ENCODE data around the gene PRPF18.
"Not testable (repeated sequence)": the region's sequence is repeated elsewhere in the genome, so short reads cannot be mapped to it uniquely, and the experiment has no call there.

PRPF18 gene, protein sequence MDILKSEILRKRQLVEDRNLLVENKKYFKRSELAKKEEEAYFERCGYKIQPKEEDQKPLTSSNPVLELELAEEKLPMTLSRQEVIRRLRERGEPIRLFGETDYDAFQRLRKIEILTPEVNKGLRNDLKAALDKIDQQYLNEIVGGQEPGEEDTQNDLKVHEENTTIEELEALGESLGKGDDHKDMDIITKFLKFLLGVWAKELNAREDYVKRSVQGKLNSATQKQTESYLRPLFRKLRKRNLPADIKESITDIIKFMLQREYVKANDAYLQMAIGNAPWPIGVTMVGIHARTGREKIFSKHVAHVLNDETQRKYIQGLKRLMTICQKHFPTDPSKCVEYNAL

DNA sequence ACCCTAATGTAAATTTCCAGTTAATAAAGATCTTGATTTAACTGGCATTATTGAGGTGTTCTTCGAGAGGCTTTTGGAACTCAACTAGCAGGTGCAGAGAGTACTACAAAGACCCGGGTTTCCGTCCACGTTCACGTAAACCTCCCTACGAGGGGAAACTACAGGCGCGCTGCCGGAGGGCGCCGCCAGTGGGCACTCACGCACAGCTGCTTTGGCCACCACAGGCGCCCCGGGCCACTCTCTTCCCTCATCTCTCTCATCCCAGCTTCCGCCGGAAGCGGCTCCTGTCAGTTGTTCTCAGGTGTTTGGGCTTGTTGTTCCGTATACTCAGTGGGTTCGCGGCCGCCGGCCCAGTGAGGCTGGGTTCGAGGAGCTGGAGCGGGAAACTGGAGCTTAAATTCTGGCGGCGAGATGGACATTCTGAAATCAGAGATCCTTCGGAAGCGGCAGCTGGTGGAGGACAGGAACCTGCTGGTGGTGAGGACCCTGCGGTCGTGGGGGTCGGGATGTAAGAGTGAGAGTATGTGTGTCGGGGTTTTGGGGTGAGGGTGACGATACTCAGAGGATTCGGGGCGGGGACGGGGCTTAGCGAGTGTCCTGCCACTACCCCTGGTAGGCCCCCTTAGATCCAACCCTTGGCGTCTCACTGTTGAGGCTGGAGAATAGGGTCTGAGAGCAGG, at the start of gene PRPF18:
PRPF18 (plus strand) TSS at position 290 of the 680 bp plus-strand sequence; CDS start at position 412, 122 bp downstream.
- FAIRE-seq: peak; percentile 38

DNA sequence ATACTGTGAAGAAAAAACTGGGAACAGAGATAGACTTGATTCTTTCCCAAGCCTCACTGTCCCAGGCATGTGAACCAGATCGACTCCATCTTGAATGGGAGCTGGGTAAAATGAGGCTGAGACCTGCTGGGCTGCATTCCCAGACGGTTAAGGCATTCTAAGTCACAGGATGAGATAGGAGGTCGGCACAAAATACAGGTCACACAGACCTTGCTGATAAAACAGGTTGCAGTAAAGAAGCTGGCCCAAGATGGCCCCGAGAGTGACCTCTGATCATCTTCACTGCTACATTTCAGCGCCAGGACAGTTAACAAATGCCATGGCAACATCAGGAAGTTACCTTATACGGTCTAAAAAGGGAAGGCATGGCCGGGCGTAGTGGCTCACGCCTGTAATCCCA, 48.8 kb upstream of the PRPF18 start:
- FAIRE-seq: not testable (repeated sequence)

DNA sequence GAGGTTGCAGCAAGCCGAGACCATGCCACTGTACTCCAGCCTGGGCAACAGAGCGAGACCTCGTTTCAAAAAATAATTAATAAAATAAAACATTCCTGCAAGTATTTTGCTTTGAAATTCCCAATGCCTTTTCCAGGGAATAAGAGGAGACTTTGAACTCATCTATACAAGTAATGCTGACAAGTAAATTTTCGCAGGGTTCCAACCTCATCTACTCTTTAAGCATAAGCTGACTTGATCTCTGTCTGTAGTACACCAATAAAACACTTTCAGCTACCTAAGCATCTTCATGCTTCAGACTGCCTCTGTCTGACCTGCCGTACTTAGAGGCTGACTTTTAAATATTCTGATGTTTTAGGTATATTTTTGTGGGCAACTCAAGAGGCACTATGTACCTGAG, 44.2 kb upstream of the PRPF18 start:
- no peak for FAIRE-seq

DNA sequence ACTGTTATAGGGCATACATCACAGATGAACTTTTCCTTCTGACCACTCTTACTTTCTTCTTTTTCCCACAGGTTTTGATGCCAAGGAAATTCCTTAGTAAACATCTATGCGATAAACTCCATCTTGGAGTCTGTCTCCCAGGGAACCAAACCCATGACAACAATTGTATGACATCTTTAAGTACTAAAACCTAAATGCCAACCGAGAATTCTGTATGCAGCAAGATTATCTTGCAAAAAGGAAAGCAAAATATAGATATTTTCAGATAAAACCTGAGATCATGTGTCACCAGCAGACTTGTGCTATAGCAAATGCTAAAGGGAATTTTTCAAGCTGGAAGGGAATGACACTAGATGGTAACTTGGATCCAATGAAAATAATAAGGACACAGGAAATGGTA, 36.0 kb upstream of the PRPF18 start:
- no peak for FAIRE-seq

DNA sequence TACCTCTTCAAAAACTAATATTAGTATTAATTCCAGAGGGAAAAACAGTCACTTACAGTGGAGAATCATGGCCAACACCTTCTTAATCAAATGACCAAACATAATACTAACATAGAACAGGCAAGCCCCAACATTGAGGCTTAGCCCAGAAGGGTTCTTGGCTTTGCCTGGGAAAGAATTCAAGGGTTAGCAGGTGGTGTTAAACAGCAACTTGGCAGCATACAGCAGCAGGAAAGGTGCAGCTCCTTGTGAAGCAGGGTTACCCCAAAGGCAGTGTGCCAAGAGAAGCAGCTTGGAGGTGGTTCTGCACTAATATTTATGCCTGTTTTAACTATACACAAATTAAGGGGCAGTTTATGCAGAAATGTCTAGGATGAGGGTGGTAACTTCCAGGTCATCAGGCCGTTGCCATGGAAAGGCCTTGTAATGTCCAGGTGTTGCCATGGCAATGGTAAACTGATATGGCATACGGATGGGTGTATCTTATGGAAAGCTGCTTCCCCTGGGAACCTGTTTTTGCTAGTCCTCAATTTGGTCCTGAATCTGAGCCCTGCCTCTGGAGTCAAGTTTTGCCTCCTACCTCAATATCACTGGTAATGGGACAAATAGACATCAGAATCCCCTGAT, 30.8 kb upstream of the PRPF18 start:
- no peak for FAIRE-seq

DNA sequence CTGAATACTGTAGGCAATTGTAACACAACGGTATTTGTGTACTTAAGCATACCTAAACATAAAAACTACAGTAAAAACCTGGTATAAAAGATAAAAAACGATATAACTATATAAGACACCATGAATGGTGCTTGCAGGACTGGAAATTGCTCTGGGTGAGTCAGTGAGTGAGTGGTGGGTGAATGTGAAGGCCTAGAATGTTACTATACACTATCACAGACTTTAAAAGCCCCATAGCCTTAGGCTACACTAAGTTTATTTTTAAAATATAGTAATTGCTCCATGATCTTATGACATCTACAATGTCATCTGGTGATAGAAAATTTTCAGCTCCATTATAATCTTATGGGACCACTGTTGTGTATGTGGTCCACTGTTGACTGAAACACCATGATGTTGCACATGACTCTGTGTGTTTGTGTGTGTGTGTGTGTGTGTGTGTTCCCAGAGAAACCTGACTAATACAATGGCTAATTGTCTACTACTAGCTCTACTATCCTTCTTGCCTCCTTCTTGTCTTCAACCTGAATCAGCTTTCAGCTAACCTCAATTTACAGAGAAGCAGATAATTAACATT, 27.6 kb upstream of the PRPF18 start:
- FAIRE-seq: no peak

DNA sequence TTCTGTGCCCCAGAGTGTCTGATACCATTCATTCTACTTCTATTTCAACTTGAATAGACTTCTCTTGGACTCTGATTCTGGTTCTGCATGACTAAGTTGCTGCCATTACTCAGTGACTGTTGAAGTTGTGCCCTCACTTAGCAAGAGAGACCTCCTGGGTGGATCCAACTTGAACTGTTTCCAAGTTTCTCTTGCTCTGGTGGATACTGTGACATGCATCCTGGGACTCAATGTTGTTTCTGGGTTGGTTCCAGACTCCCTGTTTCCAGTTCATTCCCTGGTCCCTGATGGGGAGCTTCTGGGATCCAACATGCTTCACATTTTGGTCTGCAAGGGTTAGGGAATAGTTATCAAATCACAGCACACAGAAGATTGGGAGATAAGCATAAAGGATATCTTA, 26.2 kb upstream of the PRPF18 start:
- no peak for FAIRE-seq

DNA sequence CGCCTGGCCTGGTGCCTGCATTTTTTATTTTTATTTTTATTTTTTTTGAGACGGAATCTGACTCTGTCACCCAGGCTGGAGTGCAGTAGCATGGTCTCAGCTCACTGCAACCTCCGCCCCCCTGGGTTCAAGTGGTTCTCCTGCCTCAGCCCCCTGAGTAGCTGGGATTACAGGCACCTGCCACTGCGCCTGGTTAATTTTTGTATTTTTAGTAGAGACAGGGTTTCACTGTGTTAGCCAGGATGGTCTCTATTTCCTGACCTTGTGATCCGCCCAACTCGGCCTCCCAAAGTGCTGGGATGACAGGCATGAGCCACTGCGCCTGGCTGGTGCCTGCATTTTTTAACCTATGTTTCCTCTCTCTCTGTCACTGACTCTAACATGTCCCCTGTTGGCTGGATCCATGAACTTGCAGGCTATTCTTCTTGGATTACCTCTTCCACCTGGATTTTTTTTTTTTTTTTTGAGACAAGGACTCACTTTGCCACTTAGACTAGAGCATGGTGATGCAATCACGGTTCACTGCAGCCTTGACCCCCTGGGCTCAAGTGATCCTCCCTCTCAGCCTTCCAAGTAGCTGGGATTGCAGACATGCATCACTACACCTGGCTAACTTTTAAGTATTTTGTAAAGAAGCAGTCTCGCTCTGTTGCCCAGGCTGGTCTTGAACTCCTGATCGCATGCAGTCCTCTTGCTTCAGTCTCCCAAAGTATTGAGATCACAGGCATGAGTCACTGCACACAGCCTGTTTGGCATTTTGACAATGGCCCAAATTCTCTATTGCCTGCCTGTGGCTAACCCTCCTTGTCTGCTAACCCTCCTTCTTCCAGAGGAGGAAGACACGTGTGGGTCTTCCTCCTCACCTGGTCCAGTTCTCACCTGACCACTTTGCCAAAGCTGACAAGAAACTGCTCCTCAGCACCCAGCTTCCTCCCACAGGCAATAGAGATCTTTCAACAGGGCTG, 23.0 kb upstream of the PRPF18 start:
- FAIRE-seq: no peak

DNA sequence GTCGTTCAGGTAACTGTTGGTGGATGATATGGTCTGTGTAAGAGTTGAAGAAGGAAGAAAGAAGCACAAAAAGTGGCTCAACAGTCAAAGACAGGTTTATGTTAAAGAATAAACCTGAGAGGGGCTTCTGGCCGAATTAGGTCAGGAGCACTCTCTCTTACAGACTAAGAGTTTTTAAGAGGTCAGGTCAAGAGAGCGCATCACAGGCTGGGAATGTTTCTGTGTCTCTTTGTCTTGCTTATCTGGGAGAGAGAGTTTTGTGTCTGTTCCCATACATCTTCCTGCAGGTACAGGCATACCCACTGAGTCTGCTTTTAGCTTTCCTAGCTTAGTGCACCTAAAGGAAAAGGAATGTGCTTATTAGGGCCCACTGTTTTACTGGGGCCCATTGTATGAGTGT, 22.2 kb upstream of the PRPF18 start:
- FAIRE-seq: no peak

DNA sequence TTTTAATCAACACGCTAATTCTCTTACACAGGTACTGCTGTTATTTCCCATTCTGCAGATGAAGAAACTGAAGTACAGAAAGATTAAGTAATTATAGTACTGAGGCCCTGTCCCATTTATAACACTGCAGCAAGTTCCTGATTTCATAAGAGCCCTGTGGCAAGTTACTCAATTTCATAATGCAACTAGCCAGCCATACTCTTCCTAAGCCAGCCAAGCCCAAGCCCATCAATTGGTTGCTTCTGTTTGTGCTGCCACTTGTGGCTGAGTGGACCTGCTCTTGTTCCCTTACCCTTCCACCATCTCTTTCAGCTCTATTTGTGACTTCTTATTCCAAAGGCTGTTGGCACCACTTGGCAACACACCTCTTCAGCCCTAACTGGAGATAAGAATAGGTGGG, 19.7 kb upstream of the PRPF18 start:
- FAIRE-seq: no peak

DNA sequence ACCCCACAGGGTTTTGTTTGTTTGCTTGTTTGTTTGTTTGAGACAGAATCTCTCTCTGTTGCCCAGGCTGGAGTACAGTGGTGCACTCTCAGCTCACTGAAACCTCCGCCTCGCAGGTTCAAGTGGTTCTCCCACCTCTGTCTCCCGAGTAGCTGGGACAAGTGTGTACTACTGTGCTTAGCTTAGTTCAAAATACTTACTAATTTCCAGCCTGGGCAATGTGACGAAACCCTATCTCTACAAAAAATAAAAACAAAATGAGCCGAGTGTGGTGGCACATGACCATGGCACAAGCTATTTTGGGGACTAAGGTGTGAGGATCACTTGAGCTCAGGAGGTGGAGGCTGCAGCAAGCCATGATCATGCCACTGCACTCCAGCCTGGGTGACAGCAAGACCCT, 15.2 kb upstream of the PRPF18 start:
- no peak for FAIRE-seq

DNA sequence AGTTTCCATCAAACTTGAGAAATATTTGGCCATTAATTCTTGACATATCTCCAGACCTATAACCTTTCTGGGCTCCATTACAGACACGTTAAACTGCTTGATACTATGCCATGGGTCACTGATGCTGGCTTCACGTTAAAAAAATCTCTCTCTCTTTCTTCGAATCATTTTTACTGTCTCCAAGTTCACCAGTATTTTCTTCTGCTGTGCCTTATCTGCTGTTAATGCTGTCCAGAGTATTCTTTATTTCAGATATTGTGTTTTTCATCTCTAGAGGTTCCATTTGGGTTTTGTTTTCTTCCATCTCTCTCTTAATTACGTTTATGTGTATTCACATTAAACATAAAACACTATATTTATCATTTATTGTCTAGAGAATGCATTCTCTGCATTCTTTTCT, 12.8 kb upstream of the PRPF18 start:
- FAIRE-seq: no peak

DNA sequence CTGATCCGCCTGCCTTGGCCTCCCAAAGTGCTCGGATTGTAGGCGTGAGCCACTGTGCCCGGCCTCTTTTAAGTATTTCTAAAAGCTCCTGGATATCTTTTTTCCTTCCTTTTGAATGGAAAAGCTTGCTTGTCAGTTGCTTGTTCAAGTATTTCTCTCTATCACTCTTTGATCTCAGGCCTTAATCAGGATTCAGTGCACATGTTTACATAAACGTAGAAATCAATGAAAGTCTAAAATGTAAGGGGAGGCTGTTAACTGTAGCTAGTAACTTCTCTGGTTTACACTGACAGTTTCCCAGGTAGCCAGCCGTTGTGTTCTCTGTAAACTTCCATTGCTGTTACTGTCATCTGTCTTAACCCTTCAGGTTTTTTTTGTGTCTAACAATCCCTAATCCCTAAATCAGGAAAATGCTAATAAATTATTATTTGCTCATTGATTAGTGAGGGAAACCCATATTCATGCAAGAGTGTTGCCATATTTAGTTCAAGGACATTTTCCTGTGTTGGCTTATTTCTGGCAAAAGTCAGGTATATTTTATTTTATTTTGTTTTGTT, 1.5 kb upstream of the PRPF18 start:
- FAIRE-seq: no peak

DNA sequence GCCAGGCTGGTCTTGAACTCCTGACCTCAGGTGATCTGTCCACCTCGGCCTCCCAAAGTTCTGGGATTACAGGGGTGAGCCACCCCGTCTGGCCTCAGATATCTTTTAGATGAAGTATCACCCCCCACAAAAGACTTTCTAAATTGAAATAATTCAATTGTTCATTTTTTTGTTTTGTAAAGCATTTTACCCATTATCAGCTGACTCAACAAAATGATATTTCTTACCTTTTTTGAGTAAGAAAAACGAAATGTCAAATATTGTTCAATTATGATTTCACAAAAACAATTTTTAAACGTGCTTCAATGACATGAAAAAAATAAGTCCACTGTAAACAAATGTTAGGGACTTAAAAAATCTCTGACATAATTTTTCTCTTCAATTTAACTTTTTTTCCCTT, 822 bp upstream of the PRPF18 start:
- peak; percentile 33 for FAIRE-seq

DNA sequence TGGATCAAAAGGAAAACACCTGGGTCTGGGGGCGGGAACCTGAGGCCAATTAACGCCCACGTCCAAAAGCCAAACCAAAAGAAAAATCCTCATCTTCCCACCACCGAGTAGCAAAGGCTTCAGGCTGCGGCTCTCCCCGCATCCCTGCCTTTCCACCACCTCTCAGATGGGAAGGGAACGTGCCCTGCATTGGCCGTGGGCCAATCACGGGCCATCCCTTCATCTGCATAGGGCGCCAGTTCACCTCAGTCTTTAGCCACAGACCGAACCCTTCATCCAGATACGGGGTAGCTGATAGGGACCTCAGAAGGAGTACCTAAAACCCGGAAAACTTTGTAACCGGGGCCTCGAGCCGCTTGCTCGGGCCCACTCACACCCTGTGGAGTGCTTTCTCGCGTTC, 626 bp downstream of the PRPF18 start:
- no peak for FAIRE-seq

DNA sequence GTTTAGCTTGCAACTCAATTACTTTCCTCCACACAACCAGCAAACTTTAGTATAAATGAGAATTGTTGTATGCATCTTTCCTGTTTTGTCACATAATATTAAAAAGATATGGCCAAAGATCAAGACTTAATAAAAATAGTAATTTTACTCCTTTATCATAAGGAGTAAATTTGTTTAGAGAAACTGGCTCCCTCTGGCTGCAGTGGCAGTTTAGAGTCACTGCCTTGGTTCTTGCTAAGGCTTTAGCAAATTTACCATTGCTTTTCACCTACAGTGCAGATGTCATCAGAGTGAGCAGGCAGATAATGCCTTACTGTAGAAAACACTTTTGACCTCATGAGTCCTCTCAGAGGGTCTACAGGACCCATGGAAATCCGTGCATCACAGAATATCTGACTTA, 2.6 kb downstream of the PRPF18 start:
- FAIRE-seq: no peak

DNA sequence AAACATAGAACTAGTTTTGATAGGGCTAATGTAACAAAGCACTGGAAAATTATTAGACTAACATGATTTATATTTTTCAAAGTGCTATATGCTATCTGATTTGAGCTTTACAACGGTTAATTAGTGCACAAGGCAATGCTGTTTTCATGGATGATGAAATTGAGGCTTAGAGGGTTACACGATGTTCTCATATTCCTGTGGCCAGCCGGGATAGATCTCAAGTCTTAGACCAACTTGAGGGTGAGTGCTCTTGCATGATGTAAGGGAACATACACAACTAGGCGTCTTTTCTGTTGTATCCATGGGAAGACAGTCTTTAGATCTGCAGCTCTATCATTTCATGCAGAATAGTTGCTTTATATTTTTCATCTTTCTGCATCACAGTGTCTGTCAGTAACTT, 4.1 kb downstream of the PRPF18 start:
- FAIRE-seq: no peak

DNA sequence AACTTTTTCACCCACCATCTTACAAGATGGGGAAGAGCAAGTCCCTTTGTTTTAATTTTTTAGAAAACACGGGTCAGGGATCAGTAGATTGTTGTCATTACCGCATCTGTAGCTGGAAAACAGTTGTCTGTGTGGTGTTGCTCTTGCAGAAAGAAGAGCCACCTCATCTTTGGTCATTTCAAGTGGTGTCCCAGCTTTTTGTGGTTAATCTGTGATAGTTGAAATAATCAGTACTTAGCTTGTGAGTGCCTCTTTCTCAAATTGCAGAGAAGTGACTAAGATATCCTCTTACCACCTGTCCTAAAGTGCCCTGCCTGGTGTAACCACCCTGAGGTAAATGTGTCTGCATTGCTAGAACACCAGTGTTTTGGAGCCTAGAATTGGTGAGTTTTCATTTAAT, 5.5 kb downstream of the PRPF18 start:
- no peak for FAIRE-seq

DNA sequence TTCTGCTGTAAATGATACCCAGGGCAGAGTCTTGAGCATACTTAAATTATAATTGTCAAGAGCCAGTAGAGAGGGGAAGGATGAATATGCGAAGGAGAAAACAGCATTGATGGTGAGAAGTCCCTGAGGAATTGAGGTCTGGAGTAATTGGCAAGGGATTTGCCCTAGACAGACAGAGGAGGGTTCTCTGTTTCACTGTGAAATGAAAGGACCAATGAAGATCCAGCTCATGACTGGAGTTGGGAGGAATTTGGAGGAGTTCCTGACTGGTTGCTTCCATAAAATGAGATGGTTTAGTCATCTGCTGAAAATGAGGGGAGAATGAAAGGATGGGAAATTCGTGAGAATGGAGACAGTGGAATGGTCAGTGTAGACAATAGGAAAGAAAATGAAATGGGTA, 6.8 kb downstream of the PRPF18 start:
- no peak for FAIRE-seq

DNA sequence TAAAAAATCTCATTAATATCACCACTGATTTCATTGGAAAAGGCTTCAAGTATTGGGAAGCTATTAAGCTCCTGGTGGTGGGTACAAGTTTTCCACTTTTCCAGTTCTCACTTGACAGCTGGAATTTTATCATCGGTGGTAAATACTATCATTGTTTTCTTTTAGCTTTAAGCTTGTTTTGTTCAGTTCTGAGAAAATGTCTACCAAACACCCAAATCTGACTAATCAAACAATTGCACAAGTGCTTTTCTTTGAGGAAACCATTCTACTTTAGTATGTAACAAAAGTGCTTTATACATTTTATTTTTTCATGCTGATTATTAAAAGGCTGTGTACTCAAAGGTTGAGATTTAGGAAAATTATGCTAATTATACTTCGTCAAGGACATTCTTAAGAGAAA, 7.9 kb downstream of the PRPF18 start:
- FAIRE-seq: no peak

DNA sequence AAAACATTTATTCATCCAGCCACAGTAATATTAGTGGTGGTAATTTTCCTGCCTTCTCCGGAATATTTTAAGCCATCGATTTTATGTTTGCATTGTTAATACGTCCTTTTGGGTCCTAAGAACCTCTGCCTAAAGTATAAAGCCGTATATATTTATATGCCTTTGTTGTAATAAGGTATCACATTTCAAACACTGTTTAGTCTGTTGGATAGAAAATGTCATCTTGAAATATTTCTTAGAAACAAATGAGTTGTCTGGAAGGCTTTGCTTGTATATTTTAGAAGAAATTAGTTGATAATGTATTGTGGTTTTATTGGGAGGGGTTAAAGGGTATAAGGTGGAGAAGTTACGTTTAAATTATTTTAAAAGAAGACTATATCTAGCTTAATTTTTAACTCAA, 11.1 kb downstream of the PRPF18 start:
- no peak for FAIRE-seq

DNA sequence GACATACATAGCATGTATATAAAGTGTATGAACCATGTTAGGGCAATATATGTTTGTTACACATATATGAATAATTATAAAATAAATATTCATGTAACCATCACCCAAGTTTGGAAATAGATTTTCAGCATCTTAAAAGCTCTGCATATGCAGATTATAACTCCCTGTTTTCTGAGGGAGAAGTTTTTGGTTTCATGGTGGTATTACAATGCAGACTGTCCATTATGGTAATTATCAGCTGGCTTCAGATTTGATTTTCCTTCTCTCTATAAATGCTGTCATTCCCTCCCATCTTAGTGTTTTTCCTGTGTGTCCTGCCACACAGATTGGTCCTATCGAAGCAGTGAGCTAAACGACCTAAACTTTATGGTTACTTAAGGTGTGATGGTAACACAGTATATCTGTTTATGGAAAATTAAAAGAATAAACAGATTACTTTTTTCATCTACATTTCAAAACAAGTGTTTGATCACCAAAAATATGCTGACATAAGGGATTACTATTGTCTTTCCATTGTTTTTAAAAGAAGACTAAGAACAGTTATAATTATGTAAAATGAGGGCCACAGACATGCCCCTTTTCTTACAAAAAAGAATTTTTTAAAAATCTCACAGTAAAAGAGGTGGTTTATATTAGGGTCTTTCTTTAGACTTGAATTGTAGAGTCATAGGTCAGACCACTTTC, 17.7 kb downstream of the PRPF18 start:
- no peak for FAIRE-seq

All from colon (tissue), 2 donors.